PC-3 (cell line): ENCODE measurements around the gene GBX2. TPM values are rescaled to one million over a fixed set of nuclear protein-coding genes. Genes with fewer than 3 reads are reported as not detected.

Source experiments
- ATAC-seq: fragments of 200-7000 bp; cut with Tn5 transposase; 2 replicates; pipeline ENCODE4 v1.9.1; 2020; ENCODE audit warnings: mild to moderate bottlenecking, moderate library complexity
- BruUV-seq: library from RNA; stranded (reverse); fragments of 400-500 nt; replicated peaks from 2 replicates; lab custom pipeline; 2021; lab: Mats Ljungman, UMichigan
- CTCF ChIA-PET: fragments of 300-600 bp; sonication (Branson Sonifier 250); formaldehyde crosslinking; loops from one replicate; lab custom pipeline; 2022; ENCODE audit warnings: antibody characterized with exemption; lab: Charles Lee
- POLR2A ChIA-PET: fragments of 300-600 bp; sonication (Branson Sonifier 250); formaldehyde crosslinking; loops from one replicate; lab custom pipeline; 2022; ENCODE audit warnings: antibody characterized with exemption; ENCODE audit not compliant: unreplicated experiment; lab: Charles Lee
- DNase-seq: peaks from one replicate; pipeline ENCODE4 v3.0.0-alpha.2; 2015
- H2AFZ ChIP-seq: fragments of 300-600 bp; sonication (generic); 2 replicates; pipeline ENCODE4 v1.6.0; 2016; ENCODE audit warnings: antibody characterized with exemption, low read length
- H3F3A ChIP-seq: fragments of 300-600 bp; sonication (generic); one replicate; pipeline ENCODE4 v1.6.0; 2017; ENCODE audit warnings: antibody characterized with exemption, low read length, control low read depth, mild to moderate bottlenecking; ENCODE audit not compliant: unreplicated experiment
- H3K27ac ChIP-seq: fragments of 300-600 bp; sonication (generic); 2 replicates; pipeline ENCODE4 v1.5.1; 2016; ENCODE audit warnings: mild to moderate bottlenecking, low read length
- H3K27me3 ChIP-seq: fragments of 300-600 bp; sonication (generic); 2 replicates; pipeline ENCODE4 v1.6.1; 2016; ENCODE audit warnings: low read length, mixed read lengths
- H3K36me3 ChIP-seq: fragments of 300-600 bp; sonication (generic); 2 replicates; pipeline ENCODE4 v1.6.1; 2016; ENCODE audit warnings: low read depth, mixed run types, low read length, mixed read lengths
- H3K4me1 ChIP-seq: fragments of 300-600 bp; sonication (generic); 2 replicates; pipeline ENCODE4 v1.5.1; 2016; ENCODE audit warnings: low read length; ENCODE audit not compliant: insufficient read depth
- H3K4me2 ChIP-seq: fragments of 300-600 bp; sonication (generic); 2 replicates; pipeline ENCODE4 v1.6.0; 2016; ENCODE audit warnings: low read length
- H3K4me3 ChIP-seq: fragments of 300-600 bp; sonication (generic); 2 replicates; pipeline ENCODE4 v1.5.1; 2016; ENCODE audit warnings: mild to moderate bottlenecking, low read length, mixed read lengths
- H3K79me2 ChIP-seq: fragments of 300-600 bp; sonication (generic); 2 replicates; pipeline ENCODE4 v1.6.1; 2017; ENCODE audit warnings: low read length, mixed read lengths
- H3K9ac ChIP-seq: fragments of 300-600 bp; sonication (generic); 2 replicates; pipeline ENCODE4 v1.6.0; 2016; ENCODE audit warnings: mild to moderate bottlenecking, low read length
- H3K9me2 ChIP-seq: fragments of 300-600 bp; sonication (generic); replicated peaks from 2 replicates; pipeline ENCODE4 v1.6.1; 2016; ENCODE audit warnings: mixed run types, low read length, mixed read lengths
- H3K9me3 ChIP-seq: fragments of 300-600 bp; sonication (generic); 2 replicates; pipeline ENCODE4 v1.6.1; 2016; ENCODE audit warnings: low read length, mixed read lengths
- H4K20me1 ChIP-seq: fragments of 300-600 bp; sonication (generic); 2 replicates; pipeline ENCODE4 v1.6.1; 2016; ENCODE audit warnings: low read length, mixed read lengths
- EZH2 ChIP-seq: fragments of 300-600 bp; sonication (generic); IDR thresholded peaks from one replicate; pipeline ENCODE4 v1.6.1; 2017; ENCODE audit warnings: antibody characterized with exemption, mild to moderate bottlenecking, low read length; ENCODE audit not compliant: unreplicated experiment
- EZH2phosphoT487 ChIP-seq: fragments of 300-600 bp; sonication (generic); IDR thresholded peaks from 2 replicates; pipeline ENCODE4 v1.6.1; 2018; ENCODE audit warnings: mild to moderate bottlenecking, antibody characterized with exemption, low read length, borderline replicate concordance
- intact Hi-C: fragments of 100-400 bp; cut with micrococcal nuclease; formaldehyde crosslinking; loops from 2 replicates; pipeline ENCODE4 v1.9.0; 2023
- total RNA-seq: library from RNA; depleted of rRNA; stranded (reverse); fragments of >200 nt; gene quantifications from 2 replicates; pipeline ENCODE4 v1.2.3, GENCODE V29; 2014
- TF ChIP-seq, protein P1 (sequence below): fragments of 300-600 bp; sonication (generic); conservative IDR thresholded peaks from 2 replicates; pipeline ENCODE4 v1.5.1; 2017; ENCODE audit warnings: antibody characterized with exemption, low read depth, mild to moderate bottlenecking, low read length

Gene GBX2
- total RNA-seq, 1 experiment from 2014 or later = 30.5 TPM

DNA sequence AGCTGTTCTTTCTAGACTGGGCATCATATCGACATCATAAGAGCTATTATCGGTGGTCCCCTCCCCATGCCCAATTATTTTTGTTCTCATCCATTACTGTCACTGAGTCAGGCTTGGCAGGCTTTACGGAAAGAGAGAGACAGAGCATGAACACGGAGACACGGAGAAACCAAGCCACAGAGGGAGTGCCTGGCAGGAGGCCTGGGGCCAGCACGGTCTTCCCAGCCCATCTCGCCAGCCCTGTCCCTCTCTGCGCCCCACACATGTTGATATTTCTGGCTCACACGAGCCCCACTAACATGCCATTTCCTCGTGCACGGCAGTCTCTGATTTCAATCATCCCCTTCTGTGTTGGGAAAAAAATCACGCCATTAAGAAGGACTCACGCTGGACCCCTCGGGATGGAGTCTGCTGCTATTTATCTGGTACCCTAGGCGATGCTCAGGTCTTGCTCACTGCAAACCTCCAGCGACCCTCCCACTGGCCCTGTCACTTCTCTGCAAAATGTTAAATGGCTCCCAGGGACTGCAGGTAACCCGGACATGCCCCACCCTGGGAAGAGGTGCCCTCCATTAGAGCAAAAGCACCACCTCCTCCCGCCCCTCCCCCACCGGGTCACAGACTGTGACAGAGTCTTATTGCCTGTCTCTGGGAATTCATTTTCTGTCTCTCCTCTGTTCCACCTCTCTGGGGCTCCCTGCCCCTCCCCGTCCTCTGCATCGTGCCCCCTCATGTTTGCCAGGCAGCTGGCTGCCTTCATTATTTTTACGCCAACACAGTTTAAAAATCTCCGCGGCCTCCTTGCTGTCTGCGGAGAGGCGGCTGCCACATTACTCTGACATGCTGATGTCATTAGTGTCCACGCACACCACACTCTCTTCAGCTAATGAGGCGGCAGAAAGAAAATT lies 40.1 kb upstream of the GBX2 start:
- ATAC-seq = no peak
- no peaks in the 10 kb centered on the region for H3K9me3 ChIP-seq
- no peak overlapping the region for H3K4me3 ChIP-seq
- no peak overlapping the region for H3K27ac ChIP-seq
- TF ChIP-seq EZH2 (no peak), EZH2phosphoT487 (no peak)
- TF ChIP-seq, protein P1, sequence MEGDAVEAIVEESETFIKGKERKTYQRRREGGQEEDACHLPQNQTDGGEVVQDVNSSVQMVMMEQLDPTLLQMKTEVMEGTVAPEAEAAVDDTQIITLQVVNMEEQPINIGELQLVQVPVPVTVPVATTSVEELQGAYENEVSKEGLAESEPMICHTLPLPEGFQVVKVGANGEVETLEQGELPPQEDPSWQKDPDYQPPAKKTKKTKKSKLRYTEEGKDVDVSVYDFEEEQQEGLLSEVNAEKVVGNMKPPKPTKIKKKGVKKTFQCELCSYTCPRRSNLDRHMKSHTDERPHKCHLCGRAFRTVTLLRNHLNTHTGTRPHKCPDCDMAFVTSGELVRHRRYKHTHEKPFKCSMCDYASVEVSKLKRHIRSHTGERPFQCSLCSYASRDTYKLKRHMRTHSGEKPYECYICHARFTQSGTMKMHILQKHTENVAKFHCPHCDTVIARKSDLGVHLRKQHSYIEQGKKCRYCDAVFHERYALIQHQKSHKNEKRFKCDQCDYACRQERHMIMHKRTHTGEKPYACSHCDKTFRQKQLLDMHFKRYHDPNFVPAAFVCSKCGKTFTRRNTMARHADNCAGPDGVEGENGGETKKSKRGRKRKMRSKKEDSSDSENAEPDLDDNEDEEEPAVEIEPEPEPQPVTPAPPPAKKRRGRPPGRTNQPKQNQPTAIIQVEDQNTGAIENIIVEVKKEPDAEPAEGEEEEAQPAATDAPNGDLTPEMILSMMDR = no peak
- no peak overlapping the region for H2AFZ ChIP-seq
- ChIA-PET CTCF (no interaction called here), POLR2A (no interaction called here)
- no peaks in the 10 kb centered on the region for H3K27me3 ChIP-seq
- no peaks in the 10 kb centered on the region for H3K4me1 ChIP-seq
- no peaks in the 10 kb centered on the region for H3F3A ChIP-seq
- no peaks in the 10 kb centered on the region for H3K36me3 ChIP-seq
- DNase-seq = no peak
- no peak overlapping the region for H3K9ac ChIP-seq
- H4K20me1 ChIP-seq = no peaks in the 10 kb centered on the region
- BruUV-seq = no TSS peak
- H3K4me2 ChIP-seq = no peak overlapping the region
- H3K79me2 ChIP-seq = no peaks in the 10 kb centered on the region
- H3K9me2 ChIP-seq = no peaks in the 10 kb centered on the region
- intact Hi-C loops = no loop called here

GRCh38 chr2:236207472-236207871 lies 39.3 kb upstream of the GBX2 start:
- BruUV-seq = no TSS peak

More at GRCh38 chr2:236207472-236207871, 39.3 kb upstream of the GBX2 start:
- no peaks in the 10 kb centered on the region for H4K20me1 ChIP-seq
- H3F3A ChIP-seq = no peaks in the 10 kb centered on the region
- H3K4me3 ChIP-seq = no peak overlapping the region
- H3K4me1 ChIP-seq = no peaks in the 10 kb centered on the region
- H3K4me2 ChIP-seq = no peak overlapping the region
- no peak overlapping the region for H3K27ac ChIP-seq
- no peak overlapping the region for H2AFZ ChIP-seq
- TF ChIP-seq EZH2 = no peak
- no peak for TF ChIP-seq EZH2phosphoT487
- TF ChIP-seq, protein P1 = no peak
- H3K36me3 ChIP-seq = no peaks in the 10 kb centered on the region
- no peak overlapping the region for H3K9ac ChIP-seq
- POLR2A ChIA-PET = no interaction called here
- no peak for ATAC-seq
- CTCF ChIA-PET = no interaction called here
- no peaks in the 10 kb centered on the region for H3K79me2 ChIP-seq
- intact Hi-C loops = no loop called here
- DNase-seq = no peak
- no peaks in the 10 kb centered on the region for H3K27me3 ChIP-seq
- H3K9me2 ChIP-seq = no peaks in the 10 kb centered on the region
- no peaks in the 10 kb centered on the region for H3K9me3 ChIP-seq
